Measurements from ENCODE around the gene MAP3K1. TPM values are rescaled to one million over a fixed set of nuclear protein-coding genes. Genes with fewer than 3 reads are reported as not detected.

The MAP3K1 gene
- total and polyA plus RNA-seq, 2 experiments from 2014 or later: 9.5 to 14.4 TPM

DNA sequence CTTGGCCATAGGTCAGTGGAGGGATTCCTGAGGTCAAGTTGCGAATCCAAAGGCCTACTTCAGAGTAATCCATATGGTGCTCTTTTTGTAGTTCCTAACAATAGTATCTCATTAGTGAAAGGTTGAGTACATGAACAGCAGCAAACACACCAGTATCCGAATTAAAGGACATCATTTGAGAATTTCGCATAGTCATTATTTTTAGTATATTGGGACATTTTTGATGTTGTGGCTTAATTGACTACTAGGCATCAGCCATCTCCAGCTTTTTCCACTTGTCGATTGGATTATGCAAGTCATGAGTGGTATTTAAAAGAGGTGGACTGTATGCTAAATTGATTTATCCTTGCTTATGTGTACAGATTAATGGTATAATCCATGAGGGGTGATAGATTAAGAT, 23.7 kb downstream of the MAP3K1 start:
- Histone ChIP-seq H2AFZ (no peak overlapping the region), H3K9me2 (ENCODE audit: insufficient read depth) (no peaks in the 10 kb centered on the region), H3K36me3 (ENCODE audit: insufficient read depth) (no peaks in the 10 kb centered on the region), H3K4me3 (no peak overlapping the region), H3F3A (replicated peaks; ENCODE audit: low read depth) (no peaks in the 10 kb centered on the region), H4K20me1 (replicated peaks; ENCODE audit: insufficient read depth) (0 out of 2 replicates have a peak, but pooled peaks cover 3% of the 10 kb centered on the region), H3K4me2 (no peak overlapping the region), H3K4me1 (ENCODE audit: insufficient read depth) (peaks cover 34% of the 10 kb centered on the region), H3K27ac (ENCODE audit: low read depth) (no peak overlapping the region), H3K27me3 (ENCODE audit: insufficient read depth) (no peaks in the 10 kb centered on the region), H3K79me2 (replicated peaks; ENCODE audit: insufficient read depth) (peaks cover 76% of the 10 kb centered on the region)
- Mint-ChIP-seq H3K27me3 (ENCODE audit: insufficient read depth, low read depth, poor library complexity) (peaks cover 3% of the 10 kb centered on the region), H3K9me3 (no peaks in the 10 kb centered on the region), H3K4me3 (no peak overlapping the region), H3K27ac (peak overlapping the region; percentile 10; the same call in 1 of the 2 replicates), H3K4me1 (peaks cover 51% of the 10 kb centered on the region), H3K36me3 (ENCODE audit: low read depth) (no peaks in the 10 kb centered on the region)
- no peak for ATAC-seq
- TF ChIP-seq STAT1 (IDR thresholded peaks at IDR 0.05; ENCODE audit: unreplicated experiment) (no peak), ZNF114 (CRISPR knock-in tag; IDR thresholded peaks at IDR 0.05) (no peak), JUNB (IDR thresholded peaks at IDR 0.05; ENCODE audit: unreplicated experiment) (no peak), EZH2phosphoT487 (IDR thresholded peaks at IDR 0.05; ENCODE audit: unreplicated experiment) (no peak), CREB1 (CRISPR knock-in tag; IDR thresholded peaks at IDR 0.05; ENCODE audit: low read depth) (no peak), NANOG (IDR thresholded peaks at IDR 0.05; ENCODE audit: borderline replicate concordance) (no peak), POLR2AphosphoS5 (IDR thresholded peaks at IDR 0.05; ENCODE audit: low read depth) (no peak), EZH2 (IDR thresholded peaks at IDR 0.05; ENCODE audit: low read depth, unreplicated experiment) (no peak), ZNF331 (CRISPR knock-in tag; IDR thresholded peaks at IDR 0.05; ENCODE audit: low read depth) (no peak)
- TF ChIP-seq, protein P1, sequence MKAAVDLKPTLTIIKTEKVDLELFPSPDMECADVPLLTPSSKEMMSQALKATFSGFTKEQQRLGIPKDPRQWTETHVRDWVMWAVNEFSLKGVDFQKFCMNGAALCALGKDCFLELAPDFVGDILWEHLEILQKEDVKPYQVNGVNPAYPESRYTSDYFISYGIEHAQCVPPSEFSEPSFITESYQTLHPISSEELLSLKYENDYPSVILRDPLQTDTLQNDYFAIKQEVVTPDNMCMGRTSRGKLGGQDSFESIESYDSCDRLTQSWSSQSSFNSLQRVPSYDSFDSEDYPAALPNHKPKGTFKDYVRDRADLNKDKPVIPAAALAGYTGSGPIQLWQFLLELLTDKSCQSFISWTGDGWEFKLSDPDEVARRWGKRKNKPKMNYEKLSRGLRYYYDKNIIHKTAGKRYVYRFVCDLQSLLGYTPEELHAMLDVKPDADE (IDR thresholded peaks at IDR 0.05): no peak
- TF ChIP-seq, protein P2, sequence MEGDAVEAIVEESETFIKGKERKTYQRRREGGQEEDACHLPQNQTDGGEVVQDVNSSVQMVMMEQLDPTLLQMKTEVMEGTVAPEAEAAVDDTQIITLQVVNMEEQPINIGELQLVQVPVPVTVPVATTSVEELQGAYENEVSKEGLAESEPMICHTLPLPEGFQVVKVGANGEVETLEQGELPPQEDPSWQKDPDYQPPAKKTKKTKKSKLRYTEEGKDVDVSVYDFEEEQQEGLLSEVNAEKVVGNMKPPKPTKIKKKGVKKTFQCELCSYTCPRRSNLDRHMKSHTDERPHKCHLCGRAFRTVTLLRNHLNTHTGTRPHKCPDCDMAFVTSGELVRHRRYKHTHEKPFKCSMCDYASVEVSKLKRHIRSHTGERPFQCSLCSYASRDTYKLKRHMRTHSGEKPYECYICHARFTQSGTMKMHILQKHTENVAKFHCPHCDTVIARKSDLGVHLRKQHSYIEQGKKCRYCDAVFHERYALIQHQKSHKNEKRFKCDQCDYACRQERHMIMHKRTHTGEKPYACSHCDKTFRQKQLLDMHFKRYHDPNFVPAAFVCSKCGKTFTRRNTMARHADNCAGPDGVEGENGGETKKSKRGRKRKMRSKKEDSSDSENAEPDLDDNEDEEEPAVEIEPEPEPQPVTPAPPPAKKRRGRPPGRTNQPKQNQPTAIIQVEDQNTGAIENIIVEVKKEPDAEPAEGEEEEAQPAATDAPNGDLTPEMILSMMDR (conservative IDR thresholded peaks at IDR 0.05; ENCODE audit: low read depth in 2 of 2): no peak
- TF ChIP-seq, protein P3, sequence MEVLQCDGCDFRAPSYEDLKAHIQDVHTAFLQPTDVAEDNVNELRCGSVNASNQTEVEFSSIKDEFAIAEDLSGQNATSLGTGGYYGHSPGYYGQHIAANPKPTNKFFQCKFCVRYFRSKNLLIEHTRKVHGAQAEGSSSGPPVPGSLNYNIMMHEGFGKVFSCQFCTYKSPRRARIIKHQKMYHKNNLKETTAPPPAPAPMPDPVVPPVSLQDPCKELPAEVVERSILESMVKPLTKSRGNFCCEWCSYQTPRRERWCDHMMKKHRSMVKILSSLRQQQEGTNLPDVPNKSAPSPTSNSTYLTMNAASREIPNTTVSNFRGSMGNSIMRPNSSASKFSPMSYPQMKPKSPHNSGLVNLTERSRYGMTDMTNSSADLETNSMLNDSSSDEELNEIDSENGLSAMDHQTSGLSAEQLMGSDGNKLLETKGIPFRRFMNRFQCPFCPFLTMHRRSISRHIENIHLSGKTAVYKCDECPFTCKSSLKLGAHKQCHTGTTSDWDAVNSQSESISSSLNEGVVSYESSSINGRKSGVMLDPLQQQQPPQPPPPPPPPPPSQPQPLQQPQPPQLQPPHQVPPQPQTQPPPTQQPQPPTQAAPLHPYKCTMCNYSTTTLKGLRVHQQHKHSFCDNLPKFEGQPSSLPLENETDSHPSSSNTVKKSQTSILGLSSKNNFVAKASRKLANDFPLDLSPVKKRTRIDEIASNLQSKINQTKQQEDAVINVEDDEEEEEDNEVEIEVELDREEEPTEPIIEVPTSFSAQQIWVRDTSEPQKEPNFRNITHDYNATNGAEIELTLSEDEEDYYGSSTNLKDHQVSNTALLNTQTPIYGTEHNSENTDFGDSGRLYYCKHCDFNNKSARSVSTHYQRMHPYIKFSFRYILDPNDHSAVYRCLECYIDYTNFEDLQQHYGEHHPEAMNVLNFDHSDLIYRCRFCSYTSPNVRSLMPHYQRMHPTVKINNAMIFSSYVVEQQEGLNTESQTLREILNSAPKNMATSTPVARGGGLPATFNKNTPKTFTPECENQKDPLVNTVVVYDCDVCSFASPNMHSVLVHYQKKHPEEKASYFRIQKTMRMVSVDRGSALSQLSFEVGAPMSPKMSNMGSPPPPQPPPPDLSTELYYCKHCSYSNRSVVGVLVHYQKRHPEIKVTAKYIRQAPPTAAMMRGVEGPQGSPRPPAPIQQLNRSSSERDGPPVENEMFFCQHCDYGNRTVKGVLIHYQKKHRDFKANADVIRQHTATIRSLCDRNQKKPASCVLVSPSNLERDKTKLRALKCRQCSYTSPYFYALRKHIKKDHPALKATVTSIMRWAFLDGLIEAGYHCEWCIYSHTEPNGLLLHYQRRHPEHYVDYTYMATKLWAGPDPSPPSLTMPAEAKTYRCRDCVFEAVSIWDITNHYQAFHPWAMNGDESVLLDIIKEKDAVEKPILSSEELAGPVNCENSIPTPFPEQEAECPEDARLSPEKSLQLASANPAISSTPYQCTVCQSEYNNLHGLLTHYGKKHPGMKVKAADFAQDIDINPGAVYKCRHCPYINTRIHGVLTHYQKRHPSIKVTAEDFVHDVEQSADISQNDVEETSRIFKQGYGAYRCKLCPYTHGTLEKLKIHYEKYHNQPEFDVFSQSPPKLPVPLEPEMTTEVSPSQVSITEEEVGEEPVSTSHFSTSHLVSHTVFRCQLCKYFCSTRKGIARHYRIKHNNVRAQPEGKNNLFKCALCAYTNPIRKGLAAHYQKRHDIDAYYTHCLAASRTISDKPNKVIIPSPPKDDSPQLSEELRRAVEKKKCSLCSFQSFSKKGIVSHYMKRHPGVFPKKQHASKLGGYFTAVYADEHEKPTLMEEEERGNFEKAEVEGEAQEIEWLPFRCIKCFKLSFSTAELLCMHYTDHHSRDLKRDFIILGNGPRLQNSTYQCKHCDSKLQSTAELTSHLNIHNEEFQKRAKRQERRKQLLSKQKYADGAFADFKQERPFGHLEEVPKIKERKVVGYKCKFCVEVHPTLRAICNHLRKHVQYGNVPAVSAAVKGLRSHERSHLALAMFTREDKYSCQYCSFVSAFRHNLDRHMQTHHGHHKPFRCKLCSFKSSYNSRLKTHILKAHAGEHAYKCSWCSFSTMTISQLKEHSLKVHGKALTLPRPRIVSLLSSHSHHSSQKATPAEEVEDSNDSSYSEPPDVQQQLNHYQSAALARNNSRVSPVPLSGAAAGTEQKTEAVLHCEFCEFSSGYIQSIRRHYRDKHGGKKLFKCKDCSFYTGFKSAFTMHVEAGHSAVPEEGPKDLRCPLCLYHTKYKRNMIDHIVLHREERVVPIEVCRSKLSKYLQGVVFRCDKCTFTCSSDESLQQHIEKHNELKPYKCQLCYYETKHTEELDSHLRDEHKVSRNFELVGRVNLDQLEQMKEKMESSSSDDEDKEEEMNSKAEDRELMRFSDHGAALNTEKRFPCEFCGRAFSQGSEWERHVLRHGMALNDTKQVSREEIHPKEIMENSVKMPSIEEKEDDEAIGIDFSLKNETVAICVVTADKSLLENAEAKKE (CRISPR knock-in tag; IDR thresholded peaks at IDR 0.05): no peak
- TF ChIP-seq, protein P4, sequence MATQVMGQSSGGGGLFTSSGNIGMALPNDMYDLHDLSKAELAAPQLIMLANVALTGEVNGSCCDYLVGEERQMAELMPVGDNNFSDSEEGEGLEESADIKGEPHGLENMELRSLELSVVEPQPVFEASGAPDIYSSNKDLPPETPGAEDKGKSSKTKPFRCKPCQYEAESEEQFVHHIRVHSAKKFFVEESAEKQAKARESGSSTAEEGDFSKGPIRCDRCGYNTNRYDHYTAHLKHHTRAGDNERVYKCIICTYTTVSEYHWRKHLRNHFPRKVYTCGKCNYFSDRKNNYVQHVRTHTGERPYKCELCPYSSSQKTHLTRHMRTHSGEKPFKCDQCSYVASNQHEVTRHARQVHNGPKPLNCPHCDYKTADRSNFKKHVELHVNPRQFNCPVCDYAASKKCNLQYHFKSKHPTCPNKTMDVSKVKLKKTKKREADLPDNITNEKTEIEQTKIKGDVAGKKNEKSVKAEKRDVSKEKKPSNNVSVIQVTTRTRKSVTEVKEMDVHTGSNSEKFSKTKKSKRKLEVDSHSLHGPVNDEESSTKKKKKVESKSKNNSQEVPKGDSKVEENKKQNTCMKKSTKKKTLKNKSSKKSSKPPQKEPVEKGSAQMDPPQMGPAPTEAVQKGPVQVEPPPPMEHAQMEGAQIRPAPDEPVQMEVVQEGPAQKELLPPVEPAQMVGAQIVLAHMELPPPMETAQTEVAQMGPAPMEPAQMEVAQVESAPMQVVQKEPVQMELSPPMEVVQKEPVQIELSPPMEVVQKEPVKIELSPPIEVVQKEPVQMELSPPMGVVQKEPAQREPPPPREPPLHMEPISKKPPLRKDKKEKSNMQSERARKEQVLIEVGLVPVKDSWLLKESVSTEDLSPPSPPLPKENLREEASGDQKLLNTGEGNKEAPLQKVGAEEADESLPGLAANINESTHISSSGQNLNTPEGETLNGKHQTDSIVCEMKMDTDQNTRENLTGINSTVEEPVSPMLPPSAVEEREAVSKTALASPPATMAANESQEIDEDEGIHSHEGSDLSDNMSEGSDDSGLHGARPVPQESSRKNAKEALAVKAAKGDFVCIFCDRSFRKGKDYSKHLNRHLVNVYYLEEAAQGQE (IDR thresholded peaks at IDR 0.05; ENCODE audit: unreplicated experiment): no peak
- DNase-seq (ENCODE audit: low spot score): no peak

Data from GM23338 (cell line).